Activated CD4-positive, alpha-beta T cell treated with anti-CD3 and anti-CD28 coated beads for 4 hours (primary cell): Measurements from ENCODE around the gene ADAT3.

Experiments
- DNase-seq, 2 donors: peaks; one replicate each; pipeline ENCODE4 v3.0.0-alpha.2; 2020

The ADAT3 gene

GRCh38 chr19:1917146-1917545 lies 11.9 kb downstream of the ADAT3 start:
- DNase-seq = no peak

- DNase-seq = no peak
Observed at GRCh38 chr19:1917926-1918325, 12.7 kb downstream of the ADAT3 start.

- no peak for DNase-seq
Observed at GRCh38 chr19:1918975-1919374, 13.8 kb downstream of the ADAT3 start.

DNA sequence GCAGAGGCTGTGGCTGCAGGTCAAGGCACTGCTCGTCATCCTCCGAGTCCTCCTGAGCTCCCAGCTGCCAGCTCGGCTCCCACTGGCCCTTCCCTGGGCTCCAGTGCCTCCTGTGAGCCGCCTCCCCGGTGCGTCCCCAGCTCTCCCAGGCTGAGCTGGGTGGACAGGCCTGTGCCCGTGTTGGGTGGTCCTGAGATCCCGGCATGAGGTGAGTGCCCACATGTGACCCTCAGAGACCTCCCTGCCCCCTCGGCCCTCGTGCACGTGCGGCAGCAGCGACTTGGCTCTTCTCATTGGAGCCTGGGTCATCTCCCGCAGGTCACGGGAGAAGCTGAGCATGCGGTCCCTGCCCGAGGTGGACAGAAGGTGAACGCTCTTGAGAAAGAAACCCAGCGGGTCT lies 15.4 kb downstream of the ADAT3 start:
- DNase-seq = no peak

GRCh38 chr19:1921326-1921725 lies 16.1 kb downstream of the ADAT3 start:
- no peak for DNase-seq

- no peak for DNase-seq
Observed at GRCh38 chr19:1921825-1922224, 16.6 kb downstream of the ADAT3 start.

DNA sequence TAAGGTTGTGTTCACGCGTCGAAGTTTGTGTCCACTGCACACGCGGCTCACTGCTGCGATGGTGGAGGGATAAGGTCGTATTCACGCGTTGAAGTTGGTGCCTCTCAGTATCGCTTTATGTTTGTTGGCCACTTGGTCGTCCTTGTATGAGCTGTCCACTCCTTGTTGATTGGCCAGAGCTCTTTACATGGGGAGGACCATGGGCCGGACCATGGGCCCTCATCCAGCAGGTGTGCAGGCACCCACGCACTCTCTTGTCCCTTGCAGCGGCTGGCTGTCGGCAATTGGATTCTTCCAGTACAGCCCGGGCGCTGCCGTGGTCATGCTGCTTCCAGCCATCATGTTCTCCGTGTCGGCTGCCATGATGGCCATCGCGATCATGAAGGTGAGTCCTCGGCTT lies 17.6 kb downstream of the ADAT3 start:
- no peak for DNase-seq

DNA sequence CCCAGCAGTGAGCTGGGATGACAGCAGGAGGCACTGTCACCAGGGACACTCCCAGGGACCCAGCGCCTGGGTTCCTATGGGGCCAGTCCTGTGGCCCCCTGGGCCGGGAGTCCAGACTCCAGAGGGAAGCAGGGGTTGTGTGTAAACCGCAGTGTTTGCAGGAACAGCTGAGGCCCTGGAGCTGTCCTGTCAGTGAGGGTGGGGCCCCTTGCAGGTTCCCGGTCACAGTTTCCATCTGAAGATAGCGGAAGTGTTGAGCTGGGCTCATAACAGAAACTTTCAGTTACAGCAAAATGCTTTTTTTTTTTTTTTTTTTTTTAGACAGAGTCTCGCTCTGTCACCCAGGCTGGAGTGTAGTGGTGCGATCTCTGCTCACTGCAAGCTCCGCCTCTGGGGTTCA lies 18.1 kb downstream of the ADAT3 start:
- DNase-seq = peak; percentile 39 to 52

GRCh38 chr19:1924320-1924961 lies 19.2 kb downstream of the ADAT3 start:
- no peak for DNase-seq

GRCh38 chr19:1925544-1925943 lies 20.3 kb downstream of the ADAT3 start:
- no peak for DNase-seq

DNA sequence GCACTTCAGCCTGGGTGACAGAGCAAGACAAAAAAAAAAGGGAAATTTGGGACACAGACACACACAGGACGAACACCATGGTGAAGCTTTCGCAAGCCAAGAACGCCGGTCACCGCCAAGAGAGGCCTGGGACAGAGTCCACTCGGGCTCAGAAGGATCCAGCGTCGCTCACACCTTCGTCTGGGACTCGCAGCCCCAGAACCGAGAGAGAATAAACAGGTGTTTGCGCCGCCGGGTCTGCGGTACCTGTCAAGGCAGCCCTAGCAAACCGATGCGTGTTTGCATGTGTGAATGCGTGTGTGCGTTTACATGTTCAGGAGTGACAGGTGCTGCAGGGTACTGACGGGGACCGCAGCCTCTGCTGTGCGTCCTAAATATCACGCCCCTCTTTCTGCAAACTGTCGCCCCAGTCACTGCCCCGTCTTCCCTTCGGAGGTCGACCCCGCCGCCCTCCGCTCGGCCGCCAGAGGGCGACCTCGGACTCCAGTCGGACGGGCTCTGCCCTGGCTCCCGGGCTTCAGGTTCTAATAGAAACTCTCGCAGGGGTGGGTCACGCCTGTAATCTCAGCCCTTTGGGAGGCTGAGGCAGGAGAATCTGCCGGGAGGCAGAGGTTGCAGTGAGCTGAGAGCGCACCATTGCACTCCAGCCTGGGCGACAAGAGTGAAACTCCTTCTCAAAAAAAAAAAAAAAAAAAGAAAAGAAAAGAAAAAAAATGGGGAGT lies 24.0 kb downstream of the ADAT3 start:
- DNase-seq = peak; percentile 74 to 85

- DNase-seq = no peak
Observed at GRCh38 chr19:1931445-1931844, 26.2 kb downstream of the ADAT3 start.

DNA sequence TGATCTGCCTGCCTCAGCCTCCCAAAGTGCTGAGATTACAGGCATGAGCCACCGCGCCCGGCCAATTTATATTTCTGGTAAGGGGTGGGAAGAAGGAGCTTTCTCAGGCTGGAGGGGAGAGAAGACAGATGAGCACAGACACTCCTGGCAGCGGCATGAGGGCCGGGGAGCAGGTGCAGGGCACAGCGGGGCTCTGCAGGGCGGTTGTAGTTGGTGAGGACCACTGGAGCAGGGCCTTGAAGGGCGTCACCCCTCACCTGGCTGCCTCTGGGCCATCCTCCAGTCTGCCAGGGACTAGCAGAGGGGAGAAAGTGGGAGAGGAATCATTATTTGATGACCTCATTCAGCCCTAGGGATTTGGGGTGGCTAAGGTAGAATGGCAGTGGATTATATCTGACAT lies 27.2 kb downstream of the ADAT3 start:
- no peak for DNase-seq

- no peak for DNase-seq
Observed at GRCh38 chr19:1933244-1933643, 28.0 kb downstream of the ADAT3 start.

GRCh38 chr19:1933942-1934341 lies 28.7 kb downstream of the ADAT3 start:
- no peak for DNase-seq

GRCh38 chr19:1935484-1936208 lies 30.4 kb downstream of the ADAT3 start:
- no peak for DNase-seq

- DNase-seq = no peak
Observed at GRCh38 chr19:1936430-1936829, 31.2 kb downstream of the ADAT3 start.

DNA sequence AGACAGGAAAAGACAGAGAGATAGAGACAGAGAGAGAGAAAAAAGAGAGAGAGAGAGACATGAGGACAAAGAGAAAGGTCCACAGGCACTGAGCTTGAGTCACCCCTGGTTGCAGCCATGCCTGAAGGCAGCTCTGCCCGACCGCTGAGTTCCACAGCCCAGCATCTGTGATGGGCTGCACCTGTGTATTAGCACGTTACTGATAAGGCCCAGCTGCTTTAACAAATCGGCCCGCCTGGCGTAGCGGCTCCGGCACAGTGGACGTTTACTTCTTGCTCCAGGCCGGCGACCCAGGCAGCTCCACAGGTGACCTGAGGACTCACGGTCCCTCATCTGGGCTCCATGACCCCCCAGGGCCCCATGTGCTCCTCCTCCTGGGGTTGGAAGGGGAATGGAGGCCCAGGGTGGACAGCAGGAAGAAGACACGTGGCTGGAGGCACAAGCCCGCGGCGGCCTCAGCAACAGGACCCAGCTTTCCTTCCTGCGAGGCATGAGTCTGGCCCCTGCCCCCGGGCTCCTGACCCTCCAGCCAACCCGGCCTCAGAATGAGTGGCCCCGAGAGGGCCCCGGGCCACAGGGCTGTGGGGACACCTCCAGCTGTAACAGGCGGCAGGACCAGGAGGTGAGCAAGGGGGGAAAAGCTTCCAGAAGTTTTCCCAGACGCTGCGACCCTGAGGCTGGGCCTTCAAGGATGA lies 31.9 kb downstream of the ADAT3 start:
- no peak for DNase-seq

- DNase-seq = no peak
Observed at GRCh38 chr19:1938071-1938470, 32.9 kb downstream of the ADAT3 start.

DNA sequence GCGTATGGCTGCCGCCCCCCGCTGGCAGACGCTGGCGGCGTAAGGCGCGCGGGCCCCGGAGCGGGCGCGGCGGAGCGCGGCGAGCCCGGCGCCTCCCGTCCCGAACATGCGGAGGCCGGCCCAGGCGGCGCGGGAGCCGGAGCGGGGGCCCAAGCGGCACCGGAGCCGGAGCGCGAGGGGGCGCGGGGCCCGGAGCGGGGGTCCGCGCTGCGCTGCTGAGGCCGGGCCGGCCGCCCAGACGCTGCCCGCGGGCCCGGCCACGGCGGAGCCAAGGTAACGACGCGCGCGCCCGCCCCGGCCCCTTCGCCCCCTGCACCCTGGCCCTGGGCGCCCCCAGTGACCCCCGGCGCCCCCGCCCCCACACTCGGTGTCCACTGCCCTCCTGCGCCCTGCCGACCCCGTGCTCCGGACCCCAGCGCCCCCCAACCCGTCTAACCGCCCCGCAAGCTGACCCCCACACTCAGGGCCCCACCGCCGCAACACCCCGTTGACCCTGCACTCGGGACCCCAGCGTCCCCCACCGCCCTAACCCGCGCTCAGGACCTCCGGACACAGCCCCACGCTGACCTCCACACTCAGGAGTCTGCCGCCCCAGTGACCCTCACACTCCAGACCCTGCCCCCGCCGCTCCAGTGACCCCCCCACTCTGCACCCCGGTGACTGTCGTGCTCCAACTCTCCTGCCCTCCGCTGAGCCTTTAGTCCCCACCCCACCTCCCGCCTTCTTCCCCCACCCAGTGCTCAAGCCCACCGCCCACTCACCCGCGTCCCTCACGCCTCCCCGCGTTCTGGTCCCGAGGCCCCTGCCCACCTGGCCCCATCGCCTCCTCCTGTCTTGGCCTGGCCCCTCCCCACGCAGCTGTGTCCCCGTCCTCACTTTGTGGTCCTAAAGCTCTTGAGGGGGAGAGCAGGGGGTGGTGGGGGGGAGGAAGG lies 36.2 kb downstream of the ADAT3 start, which contains the start of gene CSNK1G2:
CSNK1G2 (plus strand) TSS at position 27 of the 932 bp plus-strand sequence. CDS start 28,601 bp downstream, outside the sequence.
- DNase-seq = peak; percentile 41 to 48

GRCh38 chr19:1942078-1942933 lies 37.1 kb downstream of the ADAT3 start:
- peak; percentile 61 to 69 for DNase-seq
